IMR-90 (cell line): Measurements from ENCODE around the gene TRIM46. TPM values are rescaled to one million over a fixed set of nuclear protein-coding genes. Genes with fewer than 3 reads are reported as not detected.
A peak's percentile ranks its signal among the peaks of the same experiment; 100 is the strongest.

Source experiments
- ATAC-seq: fragments of 200-7000 bp; cut with Tn5 transposase; 2 replicates; pipeline ENCODE4 v1.9.1; 2020; ENCODE audit warnings: low read depth, mild to moderate bottlenecking, moderate library complexity
- BruUV-seq: library from RNA; stranded (reverse); fragments of 400-500 nt; replicated peaks from 2 replicates; lab custom pipeline; 2021; lab: Mats Ljungman, UMichigan
- CTCF ChIA-PET: fragments of 300-600 bp; formaldehyde crosslinking; extraction: SDS; loops from one replicate; lab custom pipeline; 2021; ENCODE audit warnings: antibody characterized with exemption; lab: Yijun Ruan, JAX
- POLR2A ChIA-PET: fragments of 300-600 bp; sonication (Branson Sonifier 250); formaldehyde crosslinking; loops from one replicate; lab custom pipeline; 2022; ENCODE audit warnings: antibody characterized with exemption; ENCODE audit not compliant: unreplicated experiment; lab: Charles Lee
- DNase-seq: peaks from one replicate; pipeline ENCODE4 v3.0.0; 2013
- H2AFZ ChIP-seq: replicated peaks from 2 replicates; pipeline ENCODE3; 2013; ENCODE audit warnings: low read length, mild to moderate bottlenecking; ENCODE audit not compliant: poor library complexity
- H2AK5ac ChIP-seq: 2 replicates; pipeline ENCODE4 v1.6.1; 2013; ENCODE audit warnings: low read depth, low read length, inconsistent platforms
- H2AK9ac ChIP-seq: replicated peaks from 2 replicates; pipeline ENCODE3; 2013; ENCODE audit warnings: mild to moderate bottlenecking, low read depth, low read length, moderate library complexity; ENCODE audit not compliant: poor library complexity
- H2BK120ac ChIP-seq: 2 replicates; pipeline ENCODE4 v1.6.1; 2013; ENCODE audit warnings: low read depth, low read length, inconsistent platforms
- H2BK15ac ChIP-seq: 3 replicates; pipeline ENCODE4 v1.6.1; 2013; ENCODE audit warnings: low read depth, low read length, inconsistent platforms
- H2BK20ac ChIP-seq: 2 replicates; pipeline ENCODE4 v1.6.1; 2013; ENCODE audit warnings: low read depth, mild to moderate bottlenecking, inconsistent platforms, low read length, moderate library complexity
- H2BK5ac ChIP-seq: 2 replicates; pipeline ENCODE4 v1.6.1; 2013; ENCODE audit warnings: mild to moderate bottlenecking, low read depth, low read length, inconsistent platforms; ENCODE audit not compliant: poor library complexity, severe bottlenecking
- H3K14ac ChIP-seq: replicated peaks from 2 replicates; pipeline ENCODE4 v1.6.1; 2013; ENCODE audit warnings: low read depth, low read length, inconsistent platforms
- H3K18ac ChIP-seq: 2 replicates; pipeline ENCODE4 v1.6.1; 2013; ENCODE audit warnings: low read depth, low read length, control low read depth
- H3K23ac ChIP-seq: 2 replicates; pipeline ENCODE4 v1.6.1; 2013; ENCODE audit warnings: low read depth, low read length, inconsistent platforms
- H3K27ac ChIP-seq: 2 replicates; pipeline ENCODE4 v1.5.1; 2013; ENCODE audit warnings: mild to moderate bottlenecking, control low read depth, low read length; ENCODE audit not compliant: insufficient read depth
- H3K27me3 ChIP-seq: 2 replicates; pipeline ENCODE4 v1.6.1; 2013; ENCODE audit warnings: low read length; ENCODE audit not compliant: control insufficient read depth, insufficient read depth
- H3K36me3 ChIP-seq: 2 replicates; pipeline ENCODE4 v1.6.1; 2013; ENCODE audit warnings: low read length, mixed read lengths; ENCODE audit not compliant: control insufficient read depth, insufficient read depth
- H3K4ac ChIP-seq: 2 replicates; pipeline ENCODE4 v1.6.1; 2013; ENCODE audit warnings: low read depth, low read length, inconsistent platforms
- H3K4me1 ChIP-seq: 2 replicates; pipeline ENCODE4 v1.6.1; 2013; ENCODE audit warnings: low read length, mixed read lengths; ENCODE audit not compliant: control insufficient read depth, insufficient read depth
- H3K4me2 ChIP-seq: 2 replicates; pipeline ENCODE4 v1.6.1; 2013; ENCODE audit warnings: low read depth, mild to moderate bottlenecking, control low read depth, low read length, moderate library complexity
- H3K4me3 ChIP-seq: 2 replicates; pipeline ENCODE4 v1.5.1; 2013; ENCODE audit warnings: low read depth, mild to moderate bottlenecking, control low read depth, low read length, moderate library complexity; ENCODE audit not compliant: insufficient read depth
- H3K56ac ChIP-seq: 2 replicates; pipeline ENCODE4 v1.6.1; 2013; ENCODE audit warnings: low read length, inconsistent platforms; ENCODE audit not compliant: insufficient read depth; ENCODE audit errors: extremely low read depth
- H3K79me1 ChIP-seq, 2 experiments: 2 replicates each; pipeline ENCODE4 v1.6.1; 2013; ENCODE audit warnings: low read length in 2 of 2, inconsistent platforms in 1 of 2, low read depth in 1 of 2
- H3K9ac ChIP-seq: 2 replicates; pipeline ENCODE4 v1.6.1; 2013; ENCODE audit warnings: low read depth, low read length, control low read depth
- H3K9me1 ChIP-seq: 2 replicates; pipeline ENCODE4 v1.6.1; 2013; ENCODE audit warnings: low read length, inconsistent platforms; ENCODE audit not compliant: insufficient read depth
- H3K9me3 ChIP-seq: 2 replicates; pipeline ENCODE4 v1.6.1; 2013; ENCODE audit warnings: low read length; ENCODE audit not compliant: control insufficient read depth, insufficient read depth
- H4K20me1 ChIP-seq: 2 replicates; pipeline ENCODE4 v1.6.1; 2013; ENCODE audit warnings: low read length, inconsistent platforms; ENCODE audit not compliant: insufficient read depth
- H4K5ac ChIP-seq: 2 replicates; pipeline ENCODE4 v1.6.1; 2013; ENCODE audit warnings: mild to moderate bottlenecking, low read depth, low read length, control low read depth
- H4K8ac ChIP-seq, 2 experiments: 2 replicates each; pipeline ENCODE4 v1.6.1; 2013; ENCODE audit warnings: low read depth in 2 of 2, low read length in 2 of 2, control low read depth in 1 of 2, inconsistent platforms in 1 of 2
- H4K91ac ChIP-seq: 2 replicates; pipeline ENCODE4 v1.6.1; 2013; ENCODE audit warnings: low read depth, low read length, inconsistent platforms; ENCODE audit not compliant: insufficient read depth
- CEBPB ChIP-seq: IDR thresholded peaks from 2 replicates; pipeline ENCODE4 v1.6.1; 2012; ENCODE audit warnings: low read depth, low read length, improper control_type of control experiment
- CTCF ChIP-seq: conservative IDR thresholded peaks from 2 replicates; pipeline ENCODE4 v1.5.1; 2012; ENCODE audit warnings: mild to moderate bottlenecking, low read depth, low read length, improper control_type of control experiment
- RAD21 ChIP-seq: IDR thresholded peaks from 2 replicates; pipeline ENCODE4 v1.6.1; 2012; ENCODE audit warnings: low read length, improper control_type of control experiment
- RCOR1 ChIP-seq: IDR thresholded peaks from 2 replicates; pipeline ENCODE4 v1.6.1; 2012; ENCODE audit warnings: mild to moderate bottlenecking, low read length, improper control_type of control experiment; ENCODE audit not compliant: insufficient replicate concordance
- SMC3 ChIP-seq: fragments of 150-350 bp; IDR thresholded peaks from 2 replicates; pipeline ENCODE4 v1.6.1; 2016; ENCODE audit warnings: low read depth, mild to moderate bottlenecking, antibody characterized with exemption, low read length, moderate library complexity
- WGBS, 2 experiments: methylation state at CpG; one replicate each; pipeline versions ENCODE4 v1.1.5 to v1.1.7; 2013; ENCODE audit warnings: missing lambda C conversion rate in 2 of 2; ENCODE audit not compliant: insufficient read length in 1 of 2; ENCODE audit errors: extremely low coverage in 2 of 2; 5-methylcytosine and 5-hydroxymethylcytosine counted together
- dilution Hi-C: fragments of 300-500 bp; cut with HindIII; formaldehyde crosslinking; loops from one replicate; pipeline ENCODE4 v1.14.3; 2018; ENCODE audit warnings: low sequenced_read_pairs; ENCODE audit not compliant: unreplicated experiment
- in situ Hi-C: fragments of 300-500 bp; cut with MboI; formaldehyde crosslinking; loops from 3 replicates; pipeline ENCODE4 v1.14.3; 2019; ENCODE audit warnings: low sequenced_read_pairs, inconsistent platforms, mixed read lengths
- intact Hi-C: fragments of 100-400 bp; cut with micrococcal nuclease; formaldehyde crosslinking; loops from 2 replicates; pipeline ENCODE4 v1.10.0; 2022
- polyA plus RNA-seq, 3 experiments: library from polyadenylated mRNA; depleted of rRNA; stranded (reverse); fragments of >200 nt; gene quantifications; 2 replicates each; pipeline ENCODE4 v1.2.3, GENCODE V29; 2012; ENCODE audit warnings: low replicate concordance in 1 of 3
- total RNA-seq: library from RNA; depleted of rRNA; stranded (reverse); fragments of >200 nt; gene quantifications from 2 replicates; pipeline ENCODE4 v1.2.3, GENCODE V29; 2012
- TF ChIP-seq, protein P1 (sequence below): fragments of 150-350 bp; IDR thresholded peaks from 2 replicates; pipeline ENCODE4 v1.6.1; 2016; ENCODE audit warnings: low read depth, mild to moderate bottlenecking, low read length, moderate library complexity, borderline replicate concordance

The TRIM46 gene
- total and polyA plus RNA-seq, 2 of the 4 experiments (the other 2 are of a cell fraction), result 2.3 to 6.2 TPM

- TF ChIP-seq, protein P1, sequence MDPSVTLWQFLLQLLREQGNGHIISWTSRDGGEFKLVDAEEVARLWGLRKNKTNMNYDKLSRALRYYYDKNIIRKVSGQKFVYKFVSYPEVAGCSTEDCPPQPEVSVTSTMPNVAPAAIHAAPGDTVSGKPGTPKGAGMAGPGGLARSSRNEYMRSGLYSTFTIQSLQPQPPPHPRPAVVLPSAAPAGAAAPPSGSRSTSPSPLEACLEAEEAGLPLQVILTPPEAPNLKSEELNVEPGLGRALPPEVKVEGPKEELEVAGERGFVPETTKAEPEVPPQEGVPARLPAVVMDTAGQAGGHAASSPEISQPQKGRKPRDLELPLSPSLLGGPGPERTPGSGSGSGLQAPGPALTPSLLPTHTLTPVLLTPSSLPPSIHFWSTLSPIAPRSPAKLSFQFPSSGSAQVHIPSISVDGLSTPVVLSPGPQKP, result no peak
Measured at GRCh38 chr1:155175927-155176371, 2.3 kb downstream of the TRIM46 start (continued).

- H2AK5ac ChIP-seq, result peak overlapping the region; percentile 81
- H3K4me3 ChIP-seq, result no peak overlapping the region
- 100% methylated on average over 4 of the region's 8 CpGs; no CpG with 5 or more reads in 1 of the 2 experiments for WGBS, 2 experiments
- H3K9me1 ChIP-seq, result peaks cover 2% of the 10 kb centered on the region; the same call in 1 of the 2 replicates
- H3K4me1 ChIP-seq, result peaks cover 3% of the 10 kb centered on the region
- no peaks in the 10 kb centered on the region for H3K27me3 ChIP-seq
- no peak overlapping the region for H3K14ac ChIP-seq
- H4K5ac ChIP-seq, result no peak overlapping the region
- 0 out of 2 replicates have a peak overlapping the region, but pooled peaks have one; percentile 6 for H4K91ac ChIP-seq
- H2BK20ac ChIP-seq, result no peak overlapping the region
- ChIA-PET POLR2A (no interaction called here), CTCF (interaction anchor here (0.9 to 1.7 kb wide), 2 partner anchors 17 to 18 kb away, joined by 4 to 5 read pairs; no protein-coding TSS in a partner anchor)
- peaks cover 0 to 37% of the 10 kb centered on the region in 2 experiments; a peak in 3 of 4 replicates for H3K79me1 ChIP-seq
- H3K27ac ChIP-seq, result no peak overlapping the region
- DNase-seq (peak; percentile 64), ATAC-seq (peak; percentile 55)
- no peaks in the 10 kb centered on the region for H4K20me1 ChIP-seq
- peak overlapping the region in 1 of 2 experiments; percentile 74; a peak in 1 of 4 replicates for H4K8ac ChIP-seq
- no peak overlapping the region for H2BK15ac ChIP-seq
- H3K9me3 ChIP-seq, result no peaks in the 10 kb centered on the region
- in situ Hi-C loops, result no loop called here
- no TSS peak for BruUV-seq
- H2BK5ac ChIP-seq, result no peak overlapping the region
- H3K36me3 ChIP-seq, result peaks cover 33% of the 10 kb centered on the region
- no peak overlapping the region for H3K23ac ChIP-seq
- 0 out of 2 replicates have a peak overlapping the region, but pooled peaks have one; percentile 63 for H3K4ac ChIP-seq
- no peak overlapping the region for H3K4me2 ChIP-seq
- no peak overlapping the region for H3K9ac ChIP-seq
- peak overlapping the region; percentile 55 for H2AFZ ChIP-seq
- dilution Hi-C loops, result no loop called here
- no peak overlapping the region for H3K56ac ChIP-seq
- no peak overlapping the region for H3K18ac ChIP-seq
- no peak for TF ChIP-seq RCOR1
- TF ChIP-seq SMC3, result peak; percentile 68
- peak; percentile 71 for TF ChIP-seq RAD21
- peak; percentile 88 for TF ChIP-seq CTCF
- TF ChIP-seq CEBPB, result 0 out of 2 replicates have a peak, but pooled peaks have one; percentile 0
- peak overlapping the region; percentile 88 for H2AK9ac ChIP-seq
- intact Hi-C loops, result loop anchor here (1.0 to 10.0 kb wide), 4 partner anchors 50 to 472 kb away; partner anchors contain the start of genes CKS1B and SHC1
- no peak overlapping the region for H2BK120ac ChIP-seq
Measured at GRCh38 chr1:155176544-155177071, 3.0 kb downstream of the TRIM46 start.
